ENCODE data around the gene NLRC5.

GRCh38 chr16:57019746-57020145, 30.4 kb downstream of the NLRC5 start:
- TF ChIP-seq CTCF (IDR thresholded peaks at IDR 0.05) (no peak), POLR2A (IDR thresholded peaks at IDR 0.05) (no peak)
